Left ventricle myocardium inferior (tissue), 1 donor: ENCODE results near the gene NRIP2. TPM values are rescaled to one million over a fixed set of nuclear protein-coding genes. Genes with fewer than 3 reads are reported as not detected.

ENCODE experiments used
- DNase-seq: peaks from one replicate; pipeline ENCODE4 v3.0.0-alpha.2; 2020
- H3K27ac ChIP-seq: fragments of 200-600 bp; replicated peaks from 2 replicates; pipeline ENCODE4 v1.8.0; 2021
- H3K27me3 ChIP-seq: fragments of 200-600 bp; 2 replicates; pipeline ENCODE4 v1.8.0; 2021; ENCODE audit warnings: low read depth
- H3K36me3 ChIP-seq: fragments of 200-600 bp; 2 replicates; pipeline ENCODE4 v1.8.0; 2021
- H3K4me1 ChIP-seq: fragments of 200-600 bp; 2 replicates; pipeline ENCODE4 v1.8.0; 2021
- H3K4me3 ChIP-seq: fragments of 200-600 bp; 2 replicates; pipeline ENCODE4 v1.8.0; 2021; ENCODE audit warnings: mild to moderate bottlenecking, moderate library complexity
- H3K9me3 ChIP-seq: fragments of 200-600 bp; replicated peaks from 2 replicates; pipeline ENCODE4 v1.8.0; 2021
- CTCF ChIP-seq: fragments of 200-600 bp; IDR thresholded peaks from 2 replicates; pipeline ENCODE4 v1.8.0; 2021; ENCODE audit warnings: antibody characterized with exemption, mild to moderate bottlenecking, borderline replicate concordance
- intact Hi-C: fragments of 100-400 bp; cut with micrococcal nuclease; formaldehyde crosslinking; loops from one replicate; pipeline ENCODE4 v1.11.0; 2022
- total RNA-seq: library from RNA; stranded (reverse); fragmentation: NEBNext Ultra II Directional; extraction: Animal tissue kit (Norgen Biotek cat#: 25700); gene quantifications from one replicate; pipeline ENCODE4 v1.2.1, GENCODE V29; 2021
- donor health status: DM: no; HTN: yes; CAD: no; lungs with severe emphysema.

The NRIP2 gene
- total RNA-seq, 1 donor from 2014 or later = 1.2 TPM

DNA sequence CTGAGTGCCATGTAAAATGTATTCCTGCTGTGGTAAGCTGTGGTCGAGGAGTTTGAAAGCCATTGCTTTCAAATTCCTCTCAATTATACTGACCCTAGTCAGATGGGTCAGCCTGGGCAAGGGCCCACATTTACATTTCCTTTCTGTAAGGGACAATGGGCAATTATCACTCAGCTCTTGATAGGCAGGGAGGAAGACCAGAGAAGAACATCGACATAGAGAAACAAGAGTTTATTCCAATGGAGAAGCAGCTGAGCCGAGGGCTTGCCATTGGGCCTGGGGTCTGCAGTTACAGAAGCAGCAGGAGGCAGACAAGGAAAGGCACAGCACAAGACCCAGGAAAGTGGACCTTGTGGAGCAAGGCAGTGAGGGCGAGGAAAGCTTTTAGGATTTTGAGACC lies 9.7 kb downstream of the NRIP2 start:
- Histone ChIP-seq H3K4me1 (no peaks in the 10 kb centered on the region), H3K9me3 (no peaks in the 10 kb centered on the region), H3K27me3 (no peaks in the 10 kb centered on the region), H3K27ac (no peak overlapping the region), H3K4me3 (no peak overlapping the region), H3K36me3 (peaks cover 88% of the 10 kb centered on the region)
- intact Hi-C loops = no loop called here
- TF ChIP-seq CTCF = no peak
- no peak for DNase-seq

DNA sequence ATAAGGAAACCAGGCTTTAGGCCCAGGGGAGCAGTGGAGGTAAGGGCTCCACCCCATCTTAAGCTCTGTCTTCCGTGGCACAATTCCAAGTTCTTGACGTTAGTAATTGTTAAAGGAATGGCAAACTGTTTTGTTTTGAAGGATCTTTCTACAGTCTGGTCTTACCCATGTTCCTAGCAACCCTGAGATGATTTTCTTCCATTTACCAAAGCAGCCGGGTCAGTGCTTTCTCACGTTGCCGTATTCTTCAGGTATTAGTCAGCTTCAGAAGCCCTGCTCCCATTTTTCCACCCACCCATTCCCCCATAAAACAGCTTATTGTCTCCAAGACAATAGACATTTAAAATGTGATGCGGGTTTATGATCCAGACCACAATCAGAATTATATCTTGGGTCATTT lies 10.3 kb downstream of the NRIP2 start:
- intact Hi-C loops = no loop called here
- Histone ChIP-seq H3K4me3 (no peak overlapping the region), H3K27me3 (no peaks in the 10 kb centered on the region), H3K27ac (no peak overlapping the region), H3K4me1 (no peaks in the 10 kb centered on the region), H3K36me3 (peaks cover 89% of the 10 kb centered on the region), H3K9me3 (no peaks in the 10 kb centered on the region)
- TF ChIP-seq CTCF = no peak
- no peak for DNase-seq

- TF ChIP-seq CTCF = no peak
- H3K4me3 ChIP-seq = no peak overlapping the region
- peaks cover 98% of the 10 kb centered on the region for H3K36me3 ChIP-seq
- no peak for DNase-seq
- intact Hi-C loops = no loop called here
- H3K27me3 ChIP-seq = no peaks in the 10 kb centered on the region
- no peaks in the 10 kb centered on the region for H3K4me1 ChIP-seq
- no peaks in the 10 kb centered on the region for H3K9me3 ChIP-seq
- no peak overlapping the region for H3K27ac ChIP-seq
Observed at GRCh38 chr12:2823483-2823882, 11.4 kb downstream of the NRIP2 start.

DNA sequence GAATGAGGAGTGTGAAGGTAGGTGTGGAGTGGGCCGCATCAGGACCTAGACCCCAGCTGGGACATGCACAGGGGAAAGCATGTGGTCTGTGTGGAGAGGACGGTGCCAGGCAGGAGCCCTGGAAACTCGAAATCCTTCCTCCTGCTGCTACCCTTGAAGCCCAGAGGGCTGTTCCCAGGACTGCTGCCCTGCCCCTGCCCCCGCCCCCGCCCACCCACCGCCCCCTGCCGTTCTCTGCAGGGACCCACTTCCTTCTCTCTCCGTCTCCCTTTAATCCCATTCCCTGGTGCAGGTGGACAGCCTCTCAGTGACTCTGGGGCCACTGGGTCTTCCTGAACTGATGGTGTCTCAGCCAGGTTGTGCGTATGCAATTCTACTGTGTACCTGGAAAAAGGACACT lies 14.4 kb downstream of the NRIP2 start:
- H3K27ac ChIP-seq = no peak overlapping the region
- H3K27me3 ChIP-seq = no peaks in the 10 kb centered on the region
- peaks cover 95% of the 10 kb centered on the region for H3K36me3 ChIP-seq
- no peaks in the 10 kb centered on the region for H3K9me3 ChIP-seq
- TF ChIP-seq CTCF = no peak
- no peak for DNase-seq
- H3K4me1 ChIP-seq = no peaks in the 10 kb centered on the region
- H3K4me3 ChIP-seq = no peak overlapping the region
- intact Hi-C loops = no loop called here

DNA sequence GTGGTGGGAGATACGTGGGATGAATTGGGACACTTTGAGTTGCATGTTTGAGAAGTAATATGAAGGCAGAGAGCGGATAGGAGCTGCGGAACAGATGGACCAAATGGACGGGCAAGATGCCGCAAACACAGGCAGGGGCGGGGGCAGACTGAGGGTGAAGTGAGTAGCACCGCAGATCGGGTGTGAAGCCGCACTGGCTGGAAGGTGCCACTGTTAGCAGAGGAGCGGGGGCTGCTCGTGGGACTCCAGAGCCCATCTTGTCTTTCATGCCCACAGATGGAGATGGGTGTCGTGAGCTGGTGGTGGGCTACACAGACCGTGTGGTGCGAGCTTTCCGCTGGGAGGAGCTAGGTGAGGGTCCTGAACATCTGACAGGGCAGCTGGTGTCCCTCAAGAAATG lies 15.0 kb downstream of the NRIP2 start:
- Histone ChIP-seq H3K4me3 (no peak overlapping the region), H3K4me1 (no peaks in the 10 kb centered on the region), H3K9me3 (no peaks in the 10 kb centered on the region), H3K27me3 (no peaks in the 10 kb centered on the region), H3K36me3 (peaks cover 90% of the 10 kb centered on the region), H3K27ac (no peak overlapping the region)
- no peak for TF ChIP-seq CTCF
- intact Hi-C loops = no loop called here
- DNase-seq = no peak
